Neutrophil (primary cell): ENCODE data around the gene FRY.
A peak's percentile ranks its signal among the peaks of the same experiment; 100 is the strongest.

Experiments used
- H3K27ac ChIP-seq: fragments of 200-600 bp; sonication (generic); 2 replicates; pipeline ENCODE4 v1.5.1; 2016; ENCODE audit warnings: mild to moderate bottlenecking, moderate library complexity
- H3K27me3 ChIP-seq: fragments of 200-600 bp; sonication (generic); 2 replicates; pipeline ENCODE4 v1.6.0; 2016; ENCODE audit warnings: mild to moderate bottlenecking
- H3K36me3 ChIP-seq: fragments of 200-600 bp; sonication (generic); 2 replicates; pipeline ENCODE4 v1.5.1; 2017
- H3K4me1 ChIP-seq, 2 experiments: fragments of 200-600 bp in 1 of 2; sonication (generic) in 1 of 2; 1 replicate in 1 of 2; 2 replicates in 1 of 2; pipeline versions ENCODE4 v1.5.1 to v1.6.1; 2013 to 2016; ENCODE audit warnings: low read depth in 1 of 2, low read length in 1 of 2, mild to moderate bottlenecking in 1 of 2, moderate library complexity in 1 of 2; ENCODE audit not compliant: control insufficient read depth in 1 of 2, insufficient read depth in 1 of 2
- H3K4me3 ChIP-seq, 2 experiments: fragments of 200-600 bp in 1 of 2; sonication (generic) in 1 of 2; 1 replicate in 1 of 2; 2 replicates in 1 of 2; pipeline ENCODE4 v1.5.1; 2013 to 2016; ENCODE audit warnings: low read depth in 1 of 2, low read length in 1 of 2, mild to moderate bottlenecking in 1 of 2, moderate library complexity in 1 of 2
- H3K9me3 ChIP-seq: fragments of 200-600 bp; sonication (generic); 2 replicates; pipeline ENCODE4 v1.5.1; 2016
- TF ChIP-seq, protein P1 (sequence below): fragments of 200-600 bp; sonication (generic); IDR thresholded peaks from 2 replicates; pipeline ENCODE4 v1.5.1; 2016; ENCODE audit warnings: antibody characterized with exemption

Gene FRY

GRCh38 chr13:32036757-32037156 is 5.2 kb downstream of the FRY start:
- TF ChIP-seq, protein P1, sequence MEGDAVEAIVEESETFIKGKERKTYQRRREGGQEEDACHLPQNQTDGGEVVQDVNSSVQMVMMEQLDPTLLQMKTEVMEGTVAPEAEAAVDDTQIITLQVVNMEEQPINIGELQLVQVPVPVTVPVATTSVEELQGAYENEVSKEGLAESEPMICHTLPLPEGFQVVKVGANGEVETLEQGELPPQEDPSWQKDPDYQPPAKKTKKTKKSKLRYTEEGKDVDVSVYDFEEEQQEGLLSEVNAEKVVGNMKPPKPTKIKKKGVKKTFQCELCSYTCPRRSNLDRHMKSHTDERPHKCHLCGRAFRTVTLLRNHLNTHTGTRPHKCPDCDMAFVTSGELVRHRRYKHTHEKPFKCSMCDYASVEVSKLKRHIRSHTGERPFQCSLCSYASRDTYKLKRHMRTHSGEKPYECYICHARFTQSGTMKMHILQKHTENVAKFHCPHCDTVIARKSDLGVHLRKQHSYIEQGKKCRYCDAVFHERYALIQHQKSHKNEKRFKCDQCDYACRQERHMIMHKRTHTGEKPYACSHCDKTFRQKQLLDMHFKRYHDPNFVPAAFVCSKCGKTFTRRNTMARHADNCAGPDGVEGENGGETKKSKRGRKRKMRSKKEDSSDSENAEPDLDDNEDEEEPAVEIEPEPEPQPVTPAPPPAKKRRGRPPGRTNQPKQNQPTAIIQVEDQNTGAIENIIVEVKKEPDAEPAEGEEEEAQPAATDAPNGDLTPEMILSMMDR, result no peak
- H3K9me3 ChIP-seq, result no peaks in the 10 kb centered on the region
- H3K27me3 ChIP-seq, result no peaks in the 10 kb centered on the region
- peak overlapping the region; percentile 91 for H3K27ac ChIP-seq
- peak overlapping the region; percentile 47 to 76 for H3K4me3 ChIP-seq
- peaks cover 27% of the 10 kb centered on the region for H3K36me3 ChIP-seq
- H3K4me1 ChIP-seq, result peaks cover 58% of the 10 kb centered on the region in 2 experiments

- TF ChIP-seq, protein P1, result no peak
- peak overlapping the region; percentile 91 for H3K27ac ChIP-seq
- peaks cover 27% of the 10 kb centered on the region for H3K36me3 ChIP-seq
- no peak overlapping the region for H3K4me3 ChIP-seq
- peaks cover 57 to 62% of the 10 kb centered on the region in 2 experiments for H3K4me1 ChIP-seq
- H3K9me3 ChIP-seq, result no peaks in the 10 kb centered on the region
- H3K27me3 ChIP-seq, result no peaks in the 10 kb centered on the region
These were observed 5.9 kb downstream of the FRY start for GRCh38 chr13:32037471-32037870.

DNA sequence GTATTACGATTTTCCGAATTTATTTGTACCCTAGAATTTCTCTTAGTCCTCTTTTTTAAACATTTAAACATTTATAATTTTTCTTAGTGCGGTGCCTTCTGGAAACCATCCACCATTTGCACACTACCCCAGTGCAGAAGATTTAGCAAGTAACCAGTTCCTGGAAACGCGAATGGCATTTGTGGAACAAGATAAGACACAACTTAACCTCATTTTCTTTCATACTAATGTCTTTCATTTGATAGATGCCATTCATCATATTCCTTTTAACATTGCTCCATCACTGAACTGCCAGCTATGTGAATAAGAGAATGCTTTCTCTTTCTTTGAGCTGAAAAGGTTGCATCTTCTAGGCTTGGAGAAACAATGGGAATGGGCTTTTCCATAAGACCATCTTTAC is 6.8 kb downstream of the FRY start:
- peaks cover 56 to 62% of the 10 kb centered on the region in 2 experiments for H3K4me1 ChIP-seq
- H3K36me3 ChIP-seq, result peaks cover 35% of the 10 kb centered on the region
- H3K9me3 ChIP-seq, result no peaks in the 10 kb centered on the region
- no peaks in the 10 kb centered on the region for H3K27me3 ChIP-seq
- TF ChIP-seq, protein P1, result no peak
- no peak overlapping the region for H3K4me3 ChIP-seq
- H3K27ac ChIP-seq, result peak overlapping the region; percentile 17

DNA sequence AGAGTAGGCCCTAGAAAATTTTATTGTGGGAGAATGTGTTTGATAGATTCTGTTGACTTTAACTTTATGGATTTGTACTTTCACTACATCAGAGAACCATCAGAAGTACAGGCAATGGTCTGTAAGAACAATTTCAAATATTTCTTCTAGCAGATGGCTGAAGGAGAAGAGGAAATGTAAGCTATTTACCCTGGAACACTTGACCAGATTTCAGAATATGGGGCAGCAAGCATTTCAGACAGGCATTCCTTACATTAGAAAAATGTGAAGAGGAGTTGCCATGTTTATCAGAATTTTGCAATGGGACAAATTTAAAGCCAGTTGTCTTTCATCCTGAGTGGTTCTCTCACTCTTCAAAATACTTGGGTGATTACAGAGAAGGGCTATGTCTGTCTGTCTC is 7.5 kb downstream of the FRY start:
- Histone ChIP-seq H3K4me3 (no peak overlapping the region), H3K27me3 (no peaks in the 10 kb centered on the region), H3K27ac (peak overlapping the region; percentile 17), H3K36me3 (peaks cover 37% of the 10 kb centered on the region), H3K4me1 (peaks cover 49 to 57% of the 10 kb centered on the region in 2 experiments), H3K9me3 (no peaks in the 10 kb centered on the region)
- TF ChIP-seq, protein P1, result no peak

DNA sequence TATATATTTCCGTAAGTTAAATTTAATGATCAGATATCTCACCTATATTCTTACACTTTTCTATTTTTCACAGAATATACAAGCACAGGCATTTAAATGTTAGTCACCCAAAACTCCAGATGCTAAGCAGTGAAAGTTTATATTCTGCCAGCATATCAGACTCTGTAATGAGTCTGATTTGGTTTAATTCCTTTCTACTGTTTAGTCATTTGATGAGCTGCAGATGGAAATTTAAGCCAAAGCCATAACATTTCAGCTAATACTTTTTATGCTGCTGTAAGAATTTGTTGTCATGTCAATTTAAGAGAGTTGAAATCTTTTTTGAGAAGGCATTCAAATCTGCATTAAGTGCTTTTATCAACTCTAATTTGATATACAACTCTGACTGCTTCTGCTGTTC is 8.0 kb downstream of the FRY start:
- no peaks in the 10 kb centered on the region for H3K27me3 ChIP-seq
- peaks cover 41% of the 10 kb centered on the region for H3K36me3 ChIP-seq
- no peak overlapping the region for H3K4me3 ChIP-seq
- H3K4me1 ChIP-seq, result peaks cover 44 to 52% of the 10 kb centered on the region in 2 experiments
- H3K27ac ChIP-seq, result no peak overlapping the region
- TF ChIP-seq, protein P1, result no peak
- H3K9me3 ChIP-seq, result no peaks in the 10 kb centered on the region
